DMS 273 treated with DMSO at 0.1 percent for 48 hours (cell line): Measurements from ENCODE around the gene P2RY6.
A peak's percentile ranks its signal among the peaks of the same experiment; 100 is the strongest.

Source experiments
- DNase-seq: peaks from one replicate; lab custom pipeline; 2025; lab: John Stamatoyannopoulos, UW

The P2RY6 gene

DNA sequence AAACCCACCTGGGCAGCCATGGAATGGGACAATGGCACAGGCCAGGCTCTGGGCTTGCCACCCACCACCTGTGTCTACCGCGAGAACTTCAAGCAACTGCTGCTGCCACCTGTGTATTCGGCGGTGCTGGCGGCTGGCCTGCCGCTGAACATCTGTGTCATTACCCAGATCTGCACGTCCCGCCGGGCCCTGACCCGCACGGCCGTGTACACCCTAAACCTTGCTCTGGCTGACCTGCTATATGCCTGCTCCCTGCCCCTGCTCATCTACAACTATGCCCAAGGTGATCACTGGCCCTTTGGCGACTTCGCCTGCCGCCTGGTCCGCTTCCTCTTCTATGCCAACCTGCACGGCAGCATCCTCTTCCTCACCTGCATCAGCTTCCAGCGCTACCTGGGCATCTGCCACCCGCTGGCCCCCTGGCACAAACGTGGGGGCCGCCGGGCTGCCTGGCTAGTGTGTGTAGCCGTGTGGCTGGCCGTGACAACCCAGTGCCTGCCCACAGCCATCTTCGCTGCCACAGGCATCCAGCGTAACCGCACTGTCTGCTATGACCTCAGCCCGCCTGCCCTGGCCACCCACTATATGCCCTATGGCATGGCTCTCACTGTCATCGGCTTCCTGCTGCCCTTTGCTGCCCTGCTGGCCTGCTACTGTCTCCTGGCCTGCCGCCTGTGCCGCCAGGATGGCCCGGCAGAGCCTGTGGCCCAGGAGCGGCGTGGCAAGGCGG, 24.5 kb downstream of the P2RY6 start:
- DNase-seq = no peak

DNA sequence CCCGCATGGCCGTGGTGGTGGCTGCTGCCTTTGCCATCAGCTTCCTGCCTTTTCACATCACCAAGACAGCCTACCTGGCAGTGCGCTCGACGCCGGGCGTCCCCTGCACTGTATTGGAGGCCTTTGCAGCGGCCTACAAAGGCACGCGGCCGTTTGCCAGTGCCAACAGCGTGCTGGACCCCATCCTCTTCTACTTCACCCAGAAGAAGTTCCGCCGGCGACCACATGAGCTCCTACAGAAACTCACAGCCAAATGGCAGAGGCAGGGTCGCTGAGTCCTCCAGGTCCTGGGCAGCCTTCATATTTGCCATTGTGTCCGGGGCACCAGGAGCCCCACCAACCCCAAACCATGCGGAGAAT, 25.1 kb downstream of the P2RY6 start:
- no peak for DNase-seq

- no peak for DNase-seq
Measured at GRCh38 chr11:73297702-73298101, 25.6 kb downstream of the P2RY6 start.

- DNase-seq = no peak
Measured at GRCh38 chr11:73298233-73298632, 26.1 kb downstream of the P2RY6 start.

GRCh38 chr11:73299751-73300150, 27.6 kb downstream of the P2RY6 start:
- no peak for DNase-seq

- no peak for DNase-seq
Measured at GRCh38 chr11:73306069-73306841, 34.1 kb downstream of the P2RY6 start.

DNA sequence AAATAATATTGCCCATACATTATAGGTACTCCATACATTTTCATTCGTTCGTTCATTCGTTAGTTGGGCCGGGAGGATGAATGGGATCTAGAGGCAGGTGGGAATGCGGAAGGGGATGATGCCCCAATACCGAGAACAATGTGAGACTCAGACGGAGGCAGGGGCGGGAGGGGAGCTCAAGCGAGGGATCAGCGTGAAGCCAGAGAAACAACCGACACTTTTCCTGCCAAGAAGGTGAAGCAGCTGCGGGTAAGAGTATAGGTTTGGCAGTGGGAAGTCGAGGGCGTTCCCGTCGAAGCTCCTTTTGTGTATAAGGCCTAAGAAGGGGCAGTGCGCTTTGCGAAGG, 34.8 kb downstream of the P2RY6 start:
- no peak for DNase-seq

DNA sequence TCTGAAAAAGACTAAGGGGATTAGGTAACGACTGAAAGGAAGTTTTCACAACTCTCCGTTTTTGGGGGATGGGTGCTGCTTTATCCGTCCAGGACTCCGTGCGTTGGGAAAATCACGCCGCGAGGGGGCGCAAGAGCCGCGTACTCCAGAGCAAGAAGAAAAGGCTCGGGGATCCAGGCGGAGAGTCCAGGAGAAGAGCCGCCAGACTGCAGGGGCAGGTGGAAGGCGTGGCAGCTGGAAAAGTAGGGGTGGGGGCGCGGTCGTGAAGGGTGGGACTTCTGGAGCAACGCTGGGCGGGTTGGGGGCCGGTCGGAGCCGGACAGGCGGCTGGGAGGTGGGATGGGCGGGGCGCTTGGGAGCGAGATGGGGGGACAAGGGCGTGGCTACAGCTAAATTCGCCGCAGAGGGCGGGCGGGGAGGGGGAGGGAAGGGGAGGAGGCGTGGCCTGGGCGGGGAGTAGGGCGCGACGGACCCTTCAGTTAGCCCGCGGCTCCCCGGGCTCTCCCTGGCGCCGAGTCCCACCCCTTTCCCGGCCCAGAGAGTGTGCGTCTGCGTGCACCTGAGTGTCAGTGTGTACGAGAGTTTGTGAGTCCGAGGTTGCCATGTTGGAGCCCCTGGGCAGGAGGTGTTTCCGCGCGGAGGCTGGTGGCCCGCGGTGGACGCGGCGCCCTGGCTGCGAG, 35.3 kb downstream of the P2RY6 start:
- DNase-seq = peak; percentile 92

DNA sequence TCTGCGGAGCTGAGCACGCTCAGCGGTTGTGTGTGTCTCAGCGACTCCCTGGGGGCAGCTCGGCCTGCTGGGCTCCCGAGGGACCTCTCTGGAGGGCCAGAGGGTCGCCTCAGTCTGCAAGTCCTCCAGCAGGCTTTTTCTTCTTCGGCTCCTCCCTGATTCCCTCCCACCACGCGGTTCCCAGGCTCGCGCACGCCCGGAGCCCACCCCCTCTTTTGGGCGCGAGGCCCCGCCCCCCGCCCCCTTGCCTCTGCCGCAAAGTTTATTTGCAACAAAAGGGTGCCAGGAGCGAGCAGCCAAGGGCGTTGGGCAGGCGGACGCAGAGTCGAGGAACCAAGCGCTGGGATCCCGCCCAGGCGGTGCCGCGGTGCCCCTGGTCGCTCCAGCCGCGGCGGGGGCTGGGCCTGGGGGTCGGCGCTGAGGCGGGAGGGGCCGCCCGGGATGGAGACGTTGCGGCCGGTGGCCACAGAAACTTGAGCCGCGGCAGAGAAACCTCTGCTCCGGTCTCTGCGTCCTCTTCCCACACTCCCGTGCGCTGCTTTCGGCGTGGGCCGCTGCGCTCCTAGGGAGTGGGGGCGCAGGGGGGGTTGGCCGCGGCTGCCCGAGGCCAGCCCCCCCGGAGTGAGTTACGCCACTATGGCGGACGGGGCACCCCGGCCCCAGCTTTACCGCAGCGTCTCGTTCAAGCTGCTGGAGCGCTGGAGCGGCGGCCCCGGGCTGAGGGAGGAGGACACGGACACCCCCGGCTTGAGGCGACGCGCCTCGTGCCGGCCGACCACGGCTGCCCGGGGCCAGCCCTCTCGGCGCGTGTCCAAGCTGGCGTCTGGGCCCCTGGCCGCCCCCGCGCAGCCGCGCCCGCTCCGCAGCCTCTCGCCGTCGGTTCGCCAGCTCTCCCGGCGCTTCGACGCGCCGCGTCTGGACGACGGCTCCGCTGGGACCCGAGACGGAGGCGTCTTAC, 36.1 kb downstream of the P2RY6 start, which contains the start of gene ARHGEF17:
ARHGEF17 (plus strand) TSS at position 274 of the 958 bp plus-strand sequence; CDS start at position 637, 363 bp downstream.
- peak; percentile 66 for DNase-seq

DNA sequence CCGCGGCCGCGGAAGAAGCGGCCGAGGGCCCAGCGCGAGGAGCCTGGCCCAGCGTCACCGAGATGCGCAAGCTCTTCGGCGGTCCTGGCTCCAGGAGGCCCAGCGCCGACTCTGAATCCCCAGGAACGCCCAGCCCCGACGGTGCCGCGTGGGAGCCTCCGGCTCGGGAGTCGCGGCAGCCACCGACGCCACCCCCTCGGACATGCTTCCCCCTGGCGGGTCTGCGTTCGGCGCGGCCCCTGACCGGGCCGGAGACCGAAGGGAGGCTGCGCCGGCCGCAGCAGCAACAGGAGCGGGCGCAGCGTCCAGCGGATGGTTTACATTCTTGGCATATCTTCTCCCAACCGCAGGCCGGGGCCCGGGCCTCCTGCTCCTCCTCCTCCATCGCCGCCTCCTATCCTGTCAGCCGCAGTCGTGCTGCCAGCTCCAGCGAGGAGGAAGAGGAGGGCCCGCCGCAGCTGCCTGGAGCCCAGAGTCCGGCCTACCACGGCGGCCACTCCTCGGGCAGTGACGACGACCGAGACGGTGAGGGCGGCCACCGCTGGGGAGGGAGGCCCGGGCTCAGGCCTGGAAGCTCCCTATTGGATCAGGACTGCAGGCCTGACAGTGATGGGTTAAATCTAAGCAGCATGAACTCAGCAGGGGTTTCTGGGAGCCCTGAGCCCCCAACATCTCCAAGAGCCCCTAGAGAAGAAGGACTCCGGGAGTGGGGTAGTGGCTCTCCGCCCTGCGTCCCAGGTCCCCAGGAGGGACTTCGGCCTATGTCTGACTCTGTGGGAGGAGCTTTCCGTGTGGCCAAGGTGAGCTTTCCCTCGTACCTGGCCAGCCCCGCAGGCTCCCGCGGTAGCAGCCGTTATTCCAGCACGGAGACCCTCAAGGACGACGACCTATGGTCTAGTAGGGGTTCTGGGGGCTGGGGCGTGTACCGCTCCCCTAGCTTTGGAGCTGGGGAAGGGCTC, 37.1 kb downstream of the P2RY6 start:
- DNase-seq = no peak

DNA sequence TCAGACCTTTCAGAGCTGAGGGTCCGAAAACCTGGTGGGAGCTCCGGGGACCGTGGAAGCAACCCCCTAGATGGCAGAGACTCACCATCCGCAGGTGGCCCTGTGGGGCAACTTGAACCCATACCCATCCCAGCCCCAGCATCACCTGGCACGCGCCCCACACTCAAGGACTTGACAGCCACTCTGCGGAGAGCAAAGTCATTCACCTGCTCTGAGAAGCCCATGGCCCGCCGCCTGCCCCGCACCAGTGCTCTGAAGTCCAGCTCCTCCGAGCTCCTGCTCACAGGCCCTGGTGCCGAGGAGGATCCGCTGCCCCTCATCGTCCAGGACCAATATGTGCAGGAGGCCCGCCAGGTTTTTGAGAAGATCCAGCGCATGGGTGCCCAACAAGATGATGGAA, 37.9 kb downstream of the P2RY6 start:
- DNase-seq = no peak

DNA sequence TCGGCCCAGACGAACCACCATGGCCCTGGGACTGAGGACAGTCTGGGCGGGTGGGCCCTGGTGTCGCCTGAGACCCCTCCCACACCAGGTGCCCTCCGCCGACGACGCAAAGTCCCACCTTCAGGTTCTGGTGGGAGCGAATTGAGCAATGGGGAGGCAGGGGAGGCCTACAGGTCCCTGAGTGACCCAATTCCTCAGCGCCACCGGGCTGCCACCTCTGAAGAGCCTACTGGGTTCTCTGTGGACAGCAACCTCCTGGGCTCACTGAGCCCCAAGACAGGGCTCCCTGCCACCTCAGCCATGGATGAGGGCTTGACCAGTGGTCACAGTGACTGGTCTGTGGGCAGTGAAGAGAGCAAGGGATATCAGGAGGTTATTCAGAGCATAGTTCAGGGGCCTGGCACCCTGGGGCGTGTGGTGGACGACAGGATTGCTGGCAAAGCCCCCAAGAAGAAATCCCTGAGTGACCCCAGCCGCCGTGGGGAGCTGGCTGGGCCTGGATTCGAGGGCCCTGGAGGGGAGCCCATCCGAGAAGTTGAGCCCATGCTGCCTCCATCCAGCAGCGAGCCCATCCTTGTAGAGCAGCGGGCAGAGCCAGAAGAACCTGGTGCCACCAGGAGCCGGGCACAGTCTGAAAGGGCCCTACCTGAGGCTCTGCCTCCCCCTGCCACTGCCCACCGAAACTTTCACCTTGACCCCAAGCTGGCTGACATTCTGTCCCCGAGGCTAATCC, 38.7 kb downstream of the P2RY6 start:
- DNase-seq = no peak

DNA sequence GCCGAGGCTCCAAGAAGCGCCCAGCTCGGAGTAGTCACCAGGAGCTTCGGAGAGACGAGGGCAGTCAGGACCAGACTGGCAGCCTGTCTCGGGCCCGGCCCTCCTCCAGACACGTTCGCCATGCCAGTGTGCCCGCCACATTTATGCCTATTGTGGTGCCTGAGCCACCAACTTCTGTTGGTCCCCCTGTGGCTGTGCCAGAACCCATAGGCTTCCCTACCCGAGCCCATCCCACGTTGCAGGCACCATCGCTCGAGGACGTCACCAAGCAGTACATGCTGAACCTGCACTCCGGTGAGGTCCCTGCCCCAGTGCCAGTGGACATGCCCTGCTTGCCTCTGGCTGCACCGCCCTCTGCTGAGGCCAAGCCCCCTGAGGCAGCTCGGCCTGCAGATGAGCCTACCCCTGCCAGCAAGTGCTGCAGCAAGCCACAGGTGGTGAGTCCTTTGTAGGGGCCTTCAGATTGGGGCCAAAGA, 39.3 kb downstream of the P2RY6 start:
- DNase-seq = no peak

GRCh38 chr11:73312036-73312435, 39.9 kb downstream of the P2RY6 start:
- DNase-seq = no peak

GRCh38 chr11:73312851-73313327, 40.8 kb downstream of the P2RY6 start:
- peak; percentile 48 for DNase-seq

- no peak for DNase-seq
Measured at GRCh38 chr11:73313652-73314051, 41.5 kb downstream of the P2RY6 start.

DNA sequence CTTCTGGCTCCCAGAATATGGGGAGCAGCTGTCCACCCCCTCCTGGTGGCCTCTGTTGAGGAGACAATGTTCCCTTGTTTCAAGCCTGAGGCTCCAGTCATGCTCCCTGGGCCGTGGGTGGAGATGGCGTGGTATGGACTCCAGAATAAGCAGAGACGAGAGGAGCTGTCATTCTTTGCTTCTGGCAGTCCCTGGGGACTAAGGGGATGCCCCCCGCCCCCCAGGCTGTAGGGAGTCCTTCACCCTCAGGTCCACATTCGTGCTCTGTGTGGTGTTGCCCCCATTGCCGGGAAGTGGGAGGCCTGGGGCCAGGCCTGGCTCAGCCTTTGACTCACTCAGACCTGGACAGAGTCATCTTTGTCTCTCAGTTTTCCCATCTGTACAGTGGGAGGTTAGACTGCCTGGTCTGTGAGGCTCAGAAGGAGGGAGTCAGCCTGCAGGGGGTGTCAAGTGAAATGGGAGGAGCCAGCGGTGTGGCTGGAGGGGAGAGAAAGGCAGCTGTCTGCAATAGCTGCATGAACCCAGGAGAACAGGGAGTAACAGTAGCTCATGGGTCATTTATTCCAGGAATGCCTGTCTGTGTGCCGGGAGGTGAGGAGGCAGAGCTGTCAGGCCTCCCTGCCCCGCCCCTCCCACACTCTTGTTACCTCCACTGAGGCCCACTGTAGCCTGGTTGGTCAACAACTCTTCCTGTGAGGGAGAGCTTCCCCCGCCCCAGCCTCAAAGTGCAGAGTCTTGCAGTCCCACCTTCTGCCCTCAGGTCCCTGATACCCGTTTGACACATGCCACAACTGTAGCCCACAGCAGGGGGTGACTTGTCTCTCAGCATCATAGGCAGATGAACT, 42.2 kb downstream of the P2RY6 start:
- DNase-seq = peak; percentile 31

GRCh38 chr11:73315293-73316020, 43.3 kb downstream of the P2RY6 start:
- no peak for DNase-seq
